HG02678 (cell line): ENCODE results near the gene TOP1.

Source experiments
- ATAC-seq: cut with Tn5 transposase; IDR thresholded peaks from one replicate; pipeline ENCODE4 v1.9.1; 2021; ENCODE audit warnings: mild to moderate bottlenecking, moderate library complexity; ENCODE audit not compliant: unreplicated experiment

Gene TOP1

DNA sequence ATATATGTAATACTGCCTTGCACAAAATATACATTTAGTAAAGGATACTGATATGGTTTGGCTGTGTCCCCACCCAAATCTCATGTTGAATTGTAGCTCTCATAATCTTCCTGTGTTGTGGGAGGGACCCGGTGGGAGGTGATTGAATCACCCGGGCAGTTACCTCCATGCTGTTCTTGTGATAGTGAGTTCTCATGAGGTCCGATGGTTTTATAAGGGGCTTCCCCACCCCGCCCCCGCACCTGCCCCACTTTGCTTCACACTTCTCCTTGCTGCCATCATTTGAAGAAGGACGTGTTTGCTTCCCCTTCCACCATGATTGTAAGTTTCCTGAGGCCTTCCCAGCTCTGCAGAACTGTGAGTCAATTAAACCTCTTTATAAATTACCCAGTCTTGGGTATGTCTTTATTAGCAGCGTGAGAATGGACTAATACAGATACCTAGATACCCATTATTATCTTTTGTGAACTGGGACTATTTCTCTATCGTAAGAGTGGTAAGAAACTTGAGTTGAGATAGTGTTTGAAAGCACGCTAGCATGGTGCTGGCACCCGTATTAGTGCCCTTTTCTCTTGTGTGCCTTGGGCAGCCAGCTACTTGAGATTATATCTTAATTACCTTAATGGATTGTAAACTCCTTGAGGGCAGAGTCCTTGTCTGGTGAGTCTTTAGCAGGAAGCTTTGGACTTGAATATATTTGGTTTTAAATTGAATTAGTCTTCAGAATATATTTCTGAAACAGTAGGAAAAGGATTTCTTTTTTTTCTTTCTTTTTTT, 25.6 kb downstream of the TOP1 start:
- no peak for ATAC-seq

DNA sequence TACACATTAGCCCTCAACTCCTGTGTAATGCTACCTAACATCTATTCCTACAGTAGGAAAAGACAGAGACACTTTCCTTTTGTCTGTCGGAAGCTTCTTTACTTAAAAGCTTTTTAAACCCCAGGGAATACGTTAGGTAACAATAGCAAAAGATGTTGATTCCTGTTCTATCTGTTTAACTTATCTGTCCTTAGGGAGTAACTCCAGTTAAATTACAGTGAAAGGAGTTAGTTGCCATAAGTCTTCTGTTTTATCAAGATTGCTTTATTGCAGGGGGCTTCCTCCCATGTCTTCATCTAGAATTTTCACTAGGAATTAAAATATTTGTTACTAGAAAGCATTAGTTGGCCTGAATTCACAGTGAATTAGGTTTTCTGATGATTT, 26.2 kb downstream of the TOP1 start:
- ATAC-seq, result no peak

DNA sequence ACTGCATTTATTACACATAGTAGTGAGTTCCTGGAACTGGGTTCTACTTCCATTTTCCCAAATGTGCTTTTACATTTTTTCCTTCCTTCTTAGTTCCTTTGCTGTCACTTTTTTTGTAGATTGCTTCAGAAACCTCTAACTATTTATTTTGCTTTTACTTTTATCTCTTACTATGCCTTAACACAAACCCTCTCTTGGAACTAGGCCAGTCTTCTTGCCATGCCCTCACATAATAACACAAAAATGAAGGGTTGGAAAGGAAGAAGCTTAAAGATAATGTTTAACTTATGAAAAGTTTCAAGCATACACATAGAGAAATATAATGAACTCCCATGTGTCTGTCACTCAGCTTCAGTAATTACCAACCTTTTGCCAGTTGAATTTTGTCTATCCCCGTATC, 27.1 kb downstream of the TOP1 start:
- no peak for ATAC-seq

- no peak for ATAC-seq
These were observed 29.5 kb downstream of the TOP1 start for GRCh38 chr20:41057999-41058673.

DNA sequence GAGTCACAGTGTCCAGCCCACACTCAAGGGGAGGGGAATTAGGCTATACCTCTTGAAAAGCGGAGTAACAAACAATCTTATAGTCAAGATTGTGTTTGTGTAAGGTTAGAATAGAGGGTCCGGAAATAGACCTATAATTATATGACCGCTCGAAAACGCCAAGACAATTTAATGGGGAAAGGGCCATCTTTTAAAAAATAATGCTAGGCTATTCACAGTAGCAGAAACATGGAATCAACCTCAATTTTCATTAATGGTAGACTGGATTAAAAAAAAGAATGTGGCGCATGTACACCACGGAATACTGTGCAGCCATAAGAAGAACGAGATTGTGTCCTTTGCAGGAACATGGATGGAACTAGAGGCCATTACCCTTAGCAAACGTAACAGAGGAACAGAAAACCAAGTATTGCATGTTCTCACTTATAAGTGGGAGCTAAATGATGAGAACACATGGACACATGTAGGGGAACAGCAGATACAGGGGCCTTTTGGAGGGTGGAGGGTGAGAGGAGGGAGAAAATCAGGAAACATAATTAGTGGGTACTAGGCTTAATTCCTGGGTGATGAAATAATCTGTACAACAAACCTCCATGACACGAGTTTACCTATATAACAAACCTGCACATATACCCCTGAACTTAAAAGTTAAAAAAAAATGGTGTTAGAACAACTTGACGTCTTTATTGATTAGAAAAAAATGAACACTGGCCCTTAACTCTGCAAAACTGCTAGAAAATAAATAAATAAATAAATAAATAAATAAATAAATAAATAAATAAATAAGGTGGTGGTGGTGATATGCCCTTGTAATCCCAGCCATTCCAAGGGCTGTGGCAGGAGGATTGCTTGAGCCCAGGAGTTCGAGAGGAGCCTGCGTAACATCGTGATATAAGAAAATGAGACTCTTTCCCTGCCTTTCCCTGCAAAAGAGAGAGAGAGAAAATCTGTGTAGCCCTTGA, 30.3 kb downstream of the TOP1 start:
- no peak for ATAC-seq

DNA sequence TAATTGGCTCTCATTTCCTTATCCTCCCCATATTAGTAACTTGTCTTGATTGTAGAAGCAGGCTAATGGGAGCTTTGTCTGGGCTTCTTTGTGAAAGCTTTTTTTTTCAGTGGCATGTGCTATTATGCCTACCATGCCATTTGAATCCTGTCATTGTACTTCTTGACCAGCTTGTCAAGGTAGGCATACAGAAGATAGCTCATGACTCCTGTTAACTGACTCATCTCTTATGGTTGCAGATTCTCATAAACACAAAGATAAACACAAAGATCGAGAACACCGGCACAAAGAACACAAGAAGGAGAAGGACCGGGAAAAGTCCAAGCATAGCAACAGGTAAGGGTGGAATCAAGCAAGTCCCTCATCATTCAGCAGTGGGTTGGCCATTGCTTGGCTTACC, 32.5 kb downstream of the TOP1 start:
- ATAC-seq, result no peak

DNA sequence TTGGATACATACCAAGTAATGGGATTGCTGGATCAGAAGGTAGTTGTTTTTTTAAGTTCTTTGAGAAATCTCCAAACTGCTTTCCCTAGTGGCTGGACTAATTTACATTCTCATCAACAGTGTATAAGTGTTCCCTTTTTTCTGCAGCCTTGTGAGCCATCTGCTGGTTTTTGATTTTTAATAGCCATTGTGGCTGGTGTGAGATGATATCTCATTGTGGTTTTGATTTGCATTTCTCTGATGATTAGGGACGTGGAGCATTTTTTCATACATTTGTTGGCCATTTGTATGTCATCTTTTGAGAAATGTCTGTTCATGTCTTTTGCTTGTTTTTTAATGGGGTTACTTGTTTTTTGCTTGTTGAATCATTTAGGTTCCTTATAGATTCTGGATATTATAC, 34.8 kb downstream of the TOP1 start:
- ATAC-seq, result no peak

- peak; percentile 74 for ATAC-seq
These were observed 35.8 kb downstream of the TOP1 start for GRCh38 chr20:41064377-41064776.

- no peak for ATAC-seq
These were observed 37.1 kb downstream of the TOP1 start for GRCh38 chr20:41065716-41066115.

- ATAC-seq, result no peak
These were observed 40.2 kb downstream of the TOP1 start for GRCh38 chr20:41068806-41069205.

- ATAC-seq, result no peak
These were observed 43.7 kb downstream of the TOP1 start for GRCh38 chr20:41072190-41072863.

- ATAC-seq, result no peak
These were observed 44.3 kb downstream of the TOP1 start for GRCh38 chr20:41072915-41073314.

DNA sequence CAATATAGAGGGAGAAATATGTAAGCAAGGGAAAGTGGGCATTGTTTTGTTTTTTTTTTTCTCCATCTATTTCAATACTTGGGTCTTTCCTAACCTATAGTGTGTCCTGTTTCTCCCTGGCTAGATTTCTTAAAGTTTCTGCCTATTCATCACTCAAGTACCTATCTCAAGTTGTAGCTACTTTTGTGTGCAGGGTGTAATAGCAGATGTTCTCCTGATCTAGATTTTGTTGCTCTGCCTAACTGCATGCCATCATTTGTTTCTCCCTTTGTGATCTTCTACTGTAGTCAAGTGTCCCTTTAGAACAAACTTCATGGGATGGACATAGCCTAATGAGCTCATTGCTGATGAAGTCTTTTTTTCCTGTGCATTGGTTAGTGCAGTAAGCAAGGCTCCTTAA, 45.8 kb downstream of the TOP1 start:
- ATAC-seq, result no peak

DNA sequence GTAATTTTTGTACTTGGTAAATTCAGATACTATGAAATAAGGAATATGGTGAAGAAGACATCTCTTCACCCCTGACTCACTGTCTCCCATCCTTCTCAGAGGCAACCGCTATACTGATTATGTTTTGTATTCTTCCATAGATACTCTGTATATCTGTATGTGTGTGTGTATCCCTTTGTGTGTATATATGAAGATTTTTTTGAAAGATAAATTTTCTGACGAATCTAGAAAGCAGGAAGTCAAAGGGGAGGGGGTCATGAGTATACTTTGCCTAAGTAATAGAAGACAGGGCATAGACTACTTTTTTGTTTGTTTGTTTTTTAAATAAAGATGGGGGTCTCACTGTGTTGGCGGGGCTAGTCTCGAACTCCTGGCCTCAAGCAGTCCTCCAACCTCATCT, 48.2 kb downstream of the TOP1 start:
- no peak for ATAC-seq

DNA sequence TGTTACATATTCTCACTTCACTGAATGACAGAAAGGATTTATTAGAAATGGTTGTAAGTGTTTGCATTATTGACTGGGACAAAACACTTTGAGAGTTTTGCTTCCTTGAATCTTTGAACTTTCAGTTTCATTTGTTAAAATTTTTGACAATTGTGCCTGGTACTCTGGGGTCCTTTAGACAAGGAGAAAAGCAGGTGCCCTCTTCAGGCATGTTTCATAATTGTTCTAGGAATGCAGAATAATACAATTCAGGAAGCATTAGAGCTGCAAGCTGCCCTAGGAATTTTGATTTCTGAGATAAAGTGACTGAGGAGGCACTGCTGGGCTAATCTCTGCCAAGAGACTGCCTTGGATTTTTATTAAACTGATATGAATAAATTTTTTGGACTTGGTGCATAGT, 49.7 kb downstream of the TOP1 start:
- no peak for ATAC-seq

- ATAC-seq, result no peak
These were observed 50.4 kb downstream of the TOP1 start for GRCh38 chr20:41079066-41079465.

GRCh38 chr20:41080866-41081265, 52.2 kb downstream of the TOP1 start:
- ATAC-seq, result no peak

DNA sequence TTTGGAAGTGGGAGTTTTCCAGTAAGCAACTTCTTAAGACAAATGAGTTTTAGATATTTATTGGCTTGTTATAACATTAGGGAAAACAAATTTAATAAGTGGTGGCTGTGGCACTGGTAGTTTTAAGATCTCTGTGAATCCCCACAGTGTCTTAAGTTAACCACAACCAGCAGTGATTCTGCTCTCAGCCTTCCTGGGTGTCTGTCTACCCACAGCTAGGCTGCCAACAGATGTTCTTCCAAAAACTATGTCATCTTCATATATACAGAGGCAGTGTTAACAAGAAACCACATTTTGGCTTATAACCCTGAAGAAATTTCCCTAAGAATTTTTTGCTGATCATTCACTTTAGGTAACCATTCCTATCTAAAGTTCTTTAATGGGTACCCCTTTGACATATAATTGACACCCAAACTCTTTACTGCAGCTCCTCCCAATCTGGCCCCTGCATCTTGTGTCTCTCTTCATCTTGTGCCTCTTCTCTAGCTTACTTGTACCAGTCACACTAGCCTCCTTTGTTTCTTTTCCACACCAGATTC, 52.7 kb downstream of the TOP1 start:
- no peak for ATAC-seq

GRCh38 chr20:41082306-41082705, 53.7 kb downstream of the TOP1 start:
- no peak for ATAC-seq

- no peak for ATAC-seq
These were observed 57.0 kb downstream of the TOP1 start for GRCh38 chr20:41085606-41086005.
